Muscle of leg (tissue), 16 donors: ENCODE measurements around the gene MAST4. TPM values are rescaled to one million over a fixed set of nuclear protein-coding genes. Genes with fewer than 3 reads are reported as not detected.

Source experiments
- DNase-seq: peaks from one replicate; pipeline ENCODE4 v3.0.0; 2013
- H3K27ac ChIP-seq: one replicate; pipeline ENCODE4 v1.5.1; 2013; ENCODE audit warnings: mild to moderate bottlenecking, low read length, control low read depth
- H3K27me3 ChIP-seq: one replicate; pipeline ENCODE4 v1.6.1; 2013; ENCODE audit warnings: low read length; ENCODE audit not compliant: control insufficient read depth, insufficient read depth
- H3K36me3 ChIP-seq: one replicate; pipeline ENCODE4 v1.6.1; 2013; ENCODE audit warnings: low read length; ENCODE audit not compliant: control insufficient read depth, insufficient read depth
- H3K4me1 ChIP-seq: one replicate; pipeline ENCODE4 v1.6.1; 2013; ENCODE audit warnings: low read length; ENCODE audit not compliant: control insufficient read depth, insufficient read depth
- H3K4me3 ChIP-seq: one replicate; pipeline ENCODE4 v1.5.1; 2013; ENCODE audit warnings: low read length, control low read depth
- H3K9me3 ChIP-seq: replicated peaks from 2 replicates; pipeline ENCODE4 v1.6.1; 2013; ENCODE audit warnings: low read depth, low read length; ENCODE audit not compliant: control insufficient read depth
- WGBS: methylation state at CpG from one replicate; pipeline ENCODE4 v1.1.5; 2013; ENCODE audit warnings: missing lambda C conversion rate; ENCODE audit not compliant: insufficient coverage; 5-methylcytosine and 5-hydroxymethylcytosine counted together
- long read RNA-seq, 11 donors: transcript quantifications; one replicate each; lab custom pipeline, GENCODE V29; 2026
- polyA plus RNA-seq, 8 donors: library from polyadenylated mRNA; unstranded; fragments of 120-200 nt; gene quantifications; one replicate each; pipeline versions ENCODE4 v1.2.1 to v1.2.3, GENCODE V29; 2013; ENCODE audit warnings: inconsistent platforms in 1 of 8, low replicate concordance in 1 of 8; ENCODE audit not compliant: insufficient read length in 8 of 8, insufficient read depth in 1 of 8
- total RNA-seq: library from RNA; stranded (reverse); fragments of 120-200 nt; gene quantifications from one replicate; pipeline ENCODE4 v1.2.4, GENCODE V29; 2013

MAST4 gene
- total RNA-seq (14.2 TPM), polyA plus RNA-seq (10 to 100 TPM in 6 of 8 donors, 1 to 10 TPM in 2; 7.3 to 15.4 (median 10.9) TPM)
- long read RNA-seq, donor 1 = 0 reads
- long read RNA-seq, donor 2 = 0 reads
- long read RNA-seq, donor 3 = 0 reads
- long read RNA-seq, donor 4, partial matches to known transcripts = 0 of 2 reads
- long read RNA-seq, donor 4, other reads (novel, unspliced or antisense) = 0 of 2 reads
- long read RNA-seq, donor 5, partial matches to known transcripts = 0 of 2 reads
- long read RNA-seq, donor 5, other reads (novel, unspliced or antisense) = 0 of 2 reads
- long read RNA-seq, donor 6, partial matches to known transcripts = 7 of 9 reads
- long read RNA-seq, donor 6, other reads (novel, unspliced or antisense) = 0 of 9 reads
- long read RNA-seq, donor 7 = 0 reads
- long read RNA-seq, donor 8 = 0 reads
- long read RNA-seq, donor 9, partial matches to known transcripts = 0 of 1 reads
- long read RNA-seq, donor 9, other reads (novel, unspliced or antisense) = 0 of 1 reads
- long read RNA-seq, donor 10, partial matches to known transcripts = 5 of 5 reads
- long read RNA-seq, donor 10, other reads (novel, unspliced or antisense) = 0 of 5 reads
- long read RNA-seq, donor 11, partial matches to known transcripts = 0 of 1 reads
- long read RNA-seq, donor 11, other reads (novel, unspliced or antisense) = 0 of 1 reads

GRCh38 chr5:66595756-66596635 lies at the start of gene MAST4:
Gene MAST4 (plus strand): TSS chr5:66596393. CDS start chr5:66596656, 263 bp downstream.
- peak within 1 kb of the TSS; percentile 54 for H3K4me3 ChIP-seq
- H3K9me3 ChIP-seq = no peaks in the 10 kb centered on the region
- no peak within 1 kb of the TSS for H3K27ac ChIP-seq
- peaks cover 37% of the 10 kb centered on the region for H3K27me3 ChIP-seq
- H3K4me1 ChIP-seq = peaks cover 11% of the 10 kb centered on the region
- no peaks in the 10 kb centered on the region for H3K36me3 ChIP-seq
- DNase-seq = peak; percentile 96
- under 1% methylated on average over 68 of the region's 74 CpGs for WGBS

GRCh38 chr5:66546541-66546940 lies 49.7 kb upstream of the MAST4 start:
- Histone ChIP-seq H3K27me3 (no peaks in the 10 kb centered on the region), H3K27ac (no peak overlapping the region), H3K4me3 (no peak overlapping the region), H3K4me1 (no peaks in the 10 kb centered on the region), H3K36me3 (no peaks in the 10 kb centered on the region), H3K9me3 (peaks cover 2% of the 10 kb centered on the region)
- no peak for DNase-seq

GRCh38 chr5:66551338-66551737 lies 44.9 kb upstream of the MAST4 start:
- Histone ChIP-seq H3K36me3 (no peaks in the 10 kb centered on the region), H3K27me3 (no peaks in the 10 kb centered on the region), H3K9me3 (peaks cover 2% of the 10 kb centered on the region), H3K4me1 (no peaks in the 10 kb centered on the region), H3K27ac (no peak overlapping the region), H3K4me3 (no peak overlapping the region)
- WGBS = no CpG with 5 or more reads among the region's 2 CpGs
- no peak for DNase-seq

- H3K27me3 ChIP-seq = no peaks in the 10 kb centered on the region
- no peaks in the 10 kb centered on the region for H3K36me3 ChIP-seq
- WGBS = 57% methylated on average over 1 of the region's 1 CpG
- DNase-seq = no peak
- no peak overlapping the region for H3K4me3 ChIP-seq
- H3K27ac ChIP-seq = no peak overlapping the region
- peaks cover 2% of the 10 kb centered on the region for H3K9me3 ChIP-seq
- no peaks in the 10 kb centered on the region for H3K4me1 ChIP-seq
Measured at GRCh38 chr5:66551945-66552344, 44.2 kb upstream of the MAST4 start.

GRCh38 chr5:66553368-66553912 lies 42.8 kb upstream of the MAST4 start:
- Histone ChIP-seq H3K27ac (no peak overlapping the region), H3K4me3 (no peak overlapping the region), H3K36me3 (no peaks in the 10 kb centered on the region), H3K9me3 (peaks cover 2% of the 10 kb centered on the region), H3K27me3 (no peaks in the 10 kb centered on the region), H3K4me1 (no peaks in the 10 kb centered on the region)
- no peak for DNase-seq
- 80% methylated on average over 1 of the region's 1 CpG for WGBS

- DNase-seq = peak; percentile 52
Measured at GRCh38 chr5:66553916-66554575, 42.1 kb upstream of the MAST4 start.

GRCh38 chr5:66554884-66555283 lies 41.3 kb upstream of the MAST4 start:
- Histone ChIP-seq H3K9me3 (no peaks in the 10 kb centered on the region), H3K36me3 (no peaks in the 10 kb centered on the region), H3K27ac (no peak overlapping the region), H3K4me1 (no peaks in the 10 kb centered on the region), H3K27me3 (no peaks in the 10 kb centered on the region), H3K4me3 (no peak overlapping the region)
- DNase-seq = no peak
- WGBS = no CpG with 5 or more reads among the region's 2 CpGs

More at GRCh38 chr5:66553916-66554575, 42.1 kb upstream of the MAST4 start:
- H3K4me1 ChIP-seq = no peaks in the 10 kb centered on the region
- H3K27ac ChIP-seq = no peak overlapping the region
- no peaks in the 10 kb centered on the region for H3K27me3 ChIP-seq
- no CpG with 5 or more reads among the region's 6 CpGs for WGBS
- H3K9me3 ChIP-seq = no peaks in the 10 kb centered on the region
- no peaks in the 10 kb centered on the region for H3K36me3 ChIP-seq
- H3K4me3 ChIP-seq = no peak overlapping the region

GRCh38 chr5:66558560-66558959 lies 37.6 kb upstream of the MAST4 start:
- no peaks in the 10 kb centered on the region for H3K36me3 ChIP-seq
- no peaks in the 10 kb centered on the region for H3K4me1 ChIP-seq
- H3K9me3 ChIP-seq = no peaks in the 10 kb centered on the region
- DNase-seq = peak; percentile 26
- no peaks in the 10 kb centered on the region for H3K27me3 ChIP-seq
- H3K4me3 ChIP-seq = no peak overlapping the region
- no CpG with 5 or more reads among the region's 3 CpGs for WGBS
- H3K27ac ChIP-seq = no peak overlapping the region

GRCh38 chr5:66560371-66560770 lies 35.8 kb upstream of the MAST4 start:
- no peaks in the 10 kb centered on the region for H3K27me3 ChIP-seq
- H3K4me3 ChIP-seq = no peak overlapping the region
- DNase-seq = no peak
- H3K9me3 ChIP-seq = no peaks in the 10 kb centered on the region
- no peaks in the 10 kb centered on the region for H3K4me1 ChIP-seq
- H3K27ac ChIP-seq = no peak overlapping the region
- no peaks in the 10 kb centered on the region for H3K36me3 ChIP-seq
- WGBS = 90% methylated on average over 2 of the region's 4 CpGs
